DOHH2 (cell line): ENCODE measurements around the gene KRTAP15-1.

ENCODE experiments used
- H3F3A ChIP-seq: fragments of 200-600 bp; sonication (generic), shearing (Covaris generic); 2 replicates; pipeline ENCODE4 v1.6.0; 2016; ENCODE audit warnings: antibody characterized with exemption, mild to moderate bottlenecking; ENCODE audit not compliant: control insufficient read depth, insufficient read depth
- H3K27ac ChIP-seq: fragments of 200-600 bp; sonication (generic); 2 replicates; pipeline ENCODE4 v1.5.1; 2014; ENCODE audit warnings: low read depth, mild to moderate bottlenecking, low read length, moderate library complexity
- H3K27me3 ChIP-seq: fragments of 200-600 bp; sonication (generic); 2 replicates; pipeline ENCODE4 v1.6.1; 2014; ENCODE audit warnings: mild to moderate bottlenecking, low read length, mixed read lengths; ENCODE audit not compliant: control insufficient read depth
- H3K36me3 ChIP-seq: fragments of 200-600 bp; sonication (generic); 2 replicates; pipeline ENCODE4 v1.6.1; 2014; ENCODE audit warnings: mild to moderate bottlenecking, low read length, moderate library complexity, mixed read lengths; ENCODE audit not compliant: control insufficient read depth
- H3K4me1 ChIP-seq: fragments of 200-600 bp; sonication (generic); 2 replicates; pipeline ENCODE4 v1.6.1; 2014; ENCODE audit warnings: mild to moderate bottlenecking, low read length, mixed read lengths; ENCODE audit not compliant: control insufficient read depth
- H3K4me2 ChIP-seq: fragments of 200-600 bp; sonication (generic); 2 replicates; pipeline ENCODE4 v1.6.0; 2014; ENCODE audit warnings: mild to moderate bottlenecking, low read length, moderate library complexity
- H3K4me3 ChIP-seq: fragments of 200-600 bp; sonication (generic); 2 replicates; pipeline ENCODE4 v1.5.1; 2014; ENCODE audit warnings: mild to moderate bottlenecking, low read length, mixed read lengths
- H3K79me2 ChIP-seq: fragments of 200-600 bp; sonication (generic); 2 replicates; pipeline ENCODE4 v1.6.1; 2014; ENCODE audit warnings: mild to moderate bottlenecking, low read length, mixed read lengths; ENCODE audit not compliant: control insufficient read depth
- H3K9me2 ChIP-seq: fragments of 200-600 bp; sonication (generic); replicated peaks from 2 replicates; pipeline ENCODE4 v1.6.1; 2014; ENCODE audit warnings: mild to moderate bottlenecking, low read length, mixed read lengths; ENCODE audit not compliant: control insufficient read depth
- H3K9me3 ChIP-seq: fragments of 200-600 bp; sonication (generic); 2 replicates; pipeline ENCODE4 v1.6.1; 2014; ENCODE audit warnings: antibody characterized with exemption, low read length, mixed read lengths; ENCODE audit not compliant: control insufficient read depth, insufficient read depth
- H4K20me1 ChIP-seq: fragments of 200-600 bp; sonication (generic); 2 replicates; pipeline ENCODE4 v1.6.0; 2014; ENCODE audit warnings: low read depth, mild to moderate bottlenecking, antibody characterized with exemption, low read length, moderate library complexity; ENCODE audit not compliant: control insufficient read depth, insufficient read depth
- CTCF ChIP-seq: fragments of 200-600 bp; sonication (generic); IDR thresholded peaks from one replicate; pipeline ENCODE4 v1.5.1; 2014; ENCODE audit warnings: antibody characterized with exemption, mild to moderate bottlenecking, low read depth, low read length; ENCODE audit not compliant: poor library complexity, severe bottlenecking
- EZH2phosphoT487 ChIP-seq: fragments of 200-600 bp; sonication (generic); IDR thresholded peaks from 2 replicates; pipeline ENCODE4 v1.6.1; 2017; ENCODE audit warnings: borderline replicate concordance, mild to moderate bottlenecking, antibody characterized with exemption, low read length, moderate library complexity, mixed read lengths

KRTAP15-1 gene

GRCh38 chr21:30437010-30437565 is 3.0 kb upstream of the KRTAP15-1 start:
- H3K4me2 ChIP-seq = no peak overlapping the region
- H3K27me3 ChIP-seq = no peaks in the 10 kb centered on the region
- no peaks in the 10 kb centered on the region for H3K79me2 ChIP-seq
- H3K9me3 ChIP-seq = no peaks in the 10 kb centered on the region
- no peaks in the 10 kb centered on the region for H4K20me1 ChIP-seq
- H3K27ac ChIP-seq = no peak overlapping the region
- H3K36me3 ChIP-seq = no peaks in the 10 kb centered on the region
- H3F3A ChIP-seq = no peaks in the 10 kb centered on the region
- TF ChIP-seq CTCF = no peak
- H3K4me3 ChIP-seq = no peak overlapping the region
- no peaks in the 10 kb centered on the region for H3K4me1 ChIP-seq
- H3K9me2 ChIP-seq = no peaks in the 10 kb centered on the region

- Histone ChIP-seq H3K4me1 (no peaks in the 10 kb centered on the region), H3K9me2 (no peaks in the 10 kb centered on the region), H3K4me2 (no peak overlapping the region), H3K9me3 (no peaks in the 10 kb centered on the region), H3K36me3 (no peaks in the 10 kb centered on the region), H3K27ac (no peak overlapping the region), H3K79me2 (no peaks in the 10 kb centered on the region), H3F3A (no peaks in the 10 kb centered on the region), H4K20me1 (no peaks in the 10 kb centered on the region), H3K4me3 (no peak overlapping the region), H3K27me3 (no peaks in the 10 kb centered on the region)
- TF ChIP-seq EZH2phosphoT487 = no peak
- TF ChIP-seq CTCF = no peak
Observed at GRCh38 chr21:30443226-30443625, 3.2 kb downstream of the KRTAP15-1 start.

- H3K36me3 ChIP-seq = no peaks in the 10 kb centered on the region
- H4K20me1 ChIP-seq = no peaks in the 10 kb centered on the region
- H3K4me3 ChIP-seq = no peak overlapping the region
- H3K4me2 ChIP-seq = no peak overlapping the region
- no peaks in the 10 kb centered on the region for H3K9me3 ChIP-seq
- no peak overlapping the region for H3K27ac ChIP-seq
- no peaks in the 10 kb centered on the region for H3F3A ChIP-seq
- no peak for TF ChIP-seq CTCF
- no peak for TF ChIP-seq EZH2phosphoT487
- H3K27me3 ChIP-seq = no peaks in the 10 kb centered on the region
- H3K4me1 ChIP-seq = no peaks in the 10 kb centered on the region
- no peaks in the 10 kb centered on the region for H3K79me2 ChIP-seq
- no peaks in the 10 kb centered on the region for H3K9me2 ChIP-seq
Observed at GRCh38 chr21:30444204-30444603, 4.1 kb downstream of the KRTAP15-1 start.
